GM11168 (cell line): ENCODE measurements around the gene AXIN2.
"Not testable (repeated sequence)": the region's sequence is repeated elsewhere in the genome, so short reads cannot be mapped to it uniquely, and the experiment has no call there.

ENCODE experiments used
- in situ Hi-C: fragments of 300-500 bp; cut with MboI; formaldehyde crosslinking; loops from one replicate; pipeline ENCODE4 v1.12.0; 2022; ENCODE audit warnings: low sequenced_read_pairs; ENCODE audit not compliant: unreplicated experiment

Gene AXIN2

GRCh38 chr17:65489413-65490155 lies 71.9 kb downstream of the AXIN2 start:
- in situ Hi-C loops = no loop called here

- in situ Hi-C loops = no loop called here
These were observed 72.8 kb downstream of the AXIN2 start for GRCh38 chr17:65488665-65489064.

- in situ Hi-C loops = no loop called here
These were observed 73.5 kb downstream of the AXIN2 start for GRCh38 chr17:65487990-65488389.

- in situ Hi-C loops = no loop called here
These were observed 74.3 kb downstream of the AXIN2 start for GRCh38 chr17:65487161-65487560.

DNA sequence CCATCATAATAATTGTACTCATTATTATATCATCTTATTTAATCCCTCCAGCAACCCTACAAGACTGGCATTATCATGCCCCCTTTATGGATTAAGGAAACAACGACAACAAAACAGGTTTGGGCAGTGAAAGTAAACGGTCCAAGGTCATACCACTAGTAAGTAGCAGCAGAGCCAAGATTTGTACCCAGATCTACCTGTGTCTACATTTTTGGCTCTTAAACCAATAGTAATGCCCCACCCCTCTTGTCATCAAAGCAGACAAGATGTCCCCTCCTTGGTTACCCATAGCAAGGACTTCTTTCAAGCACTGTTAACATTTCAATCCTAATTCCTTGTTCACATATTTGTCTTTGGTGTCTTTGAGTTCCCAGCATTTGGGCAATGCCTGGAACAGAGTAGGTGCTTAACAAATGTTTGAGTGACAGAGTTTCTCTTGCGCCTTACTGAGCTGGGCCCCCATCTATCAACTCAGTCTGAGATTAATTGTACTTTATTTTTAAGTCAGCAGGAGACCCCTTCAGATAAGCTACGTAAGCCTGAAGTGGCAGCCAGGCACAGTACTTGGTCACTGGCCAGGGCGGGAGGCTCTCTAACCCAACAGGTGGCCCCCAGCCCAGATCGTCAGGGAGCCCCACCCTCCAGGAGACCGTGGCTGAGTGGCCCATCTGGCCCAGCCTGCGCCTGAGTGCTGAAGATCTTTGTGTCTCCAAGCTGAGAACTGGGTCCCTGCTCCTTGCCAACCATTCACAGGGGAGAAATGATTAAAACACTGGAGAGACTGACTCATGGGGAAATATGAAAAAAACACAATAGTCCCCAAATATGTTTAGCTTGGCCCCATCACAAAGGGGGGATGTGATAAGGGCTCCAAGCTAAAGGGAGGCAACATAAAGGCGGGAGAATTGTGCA lies 75.8 kb downstream of the AXIN2 start:
- in situ Hi-C loops = no loop called here

GRCh38 chr17:65484405-65484804 lies 77.0 kb downstream of the AXIN2 start:
- in situ Hi-C loops = not testable (repeated sequence)

DNA sequence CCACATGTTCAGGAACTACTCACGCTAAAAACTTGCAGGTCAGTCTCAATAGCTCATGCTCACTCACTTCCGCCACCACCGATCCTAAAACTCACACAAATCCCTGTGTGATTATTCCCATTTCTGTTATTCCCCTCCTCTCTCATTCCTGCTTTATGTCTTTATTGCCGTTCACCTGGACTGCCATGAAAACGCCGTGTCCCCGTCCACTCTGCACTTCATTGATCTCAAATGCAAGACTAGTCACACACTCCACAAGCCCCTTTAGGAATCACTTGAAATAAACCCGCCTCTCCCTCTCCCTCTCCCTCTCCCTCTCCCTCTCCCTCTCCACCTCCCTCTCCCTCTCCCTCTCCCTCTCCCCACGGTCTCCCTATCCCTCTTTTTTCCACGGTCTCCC lies 78.0 kb downstream of the AXIN2 start:
- in situ Hi-C loops = no loop called here

GRCh38 chr17:65482201-65482600 lies 79.2 kb downstream of the AXIN2 start:
- in situ Hi-C loops = no loop called here

GRCh38 chr17:65479282-65479681 lies 82.2 kb downstream of the AXIN2 start:
- in situ Hi-C loops = no loop called here
